Keratinocyte (primary cell): Measurements from ENCODE around the gene LRRC27. TPM values are rescaled to one million over a fixed set of nuclear protein-coding genes. Genes with fewer than 3 reads are reported as not detected.
"Not testable (repeated sequence)": the region's sequence is repeated elsewhere in the genome, so short reads cannot be mapped to it uniquely, and the experiment has no call there.

Experiments
- DNase-seq: peaks from one replicate; pipeline ENCODE4 v3.0.0-alpha.2; 2011; ENCODE audit warnings: low read depth, missing footprints, low spot score
- FAIRE-seq: peaks from 2 replicates; lab custom pipeline; 2011; peaks lifted over from hg19 to GRCh38; lab: Jason Lieb, UNC
- H2AFZ ChIP-seq: 2 replicates; pipeline ENCODE4 v1.6.0; 2012; ENCODE audit warnings: low read length, control low read depth, inconsistent platforms; ENCODE audit not compliant: control insufficient read depth
- H3K27ac ChIP-seq: 2 replicates; pipeline ENCODE4 v1.5.1; 2011; ENCODE audit warnings: low read length; ENCODE audit not compliant: control insufficient read depth, insufficient read depth
- H3K27me3 ChIP-seq: 3 replicates; pipeline ENCODE4 v1.6.0; 2011; ENCODE audit warnings: low read length; ENCODE audit not compliant: control insufficient read depth, insufficient read depth; ENCODE audit errors: extremely low read depth
- H3K36me3 ChIP-seq, 2 experiments: 2 replicates in 1 of 2; 3 replicates in 1 of 2; pipeline ENCODE4 v1.5.1; 2011; ENCODE audit warnings: low read length in 2 of 2, mild to moderate bottlenecking in 1 of 2; ENCODE audit not compliant: control insufficient read depth in 2 of 2, insufficient read depth in 2 of 2; ENCODE audit errors: extremely low read depth in 1 of 2
- H3K4me1 ChIP-seq: 3 replicates; pipeline ENCODE4 v1.5.1; 2011; ENCODE audit warnings: low read length; ENCODE audit not compliant: control insufficient read depth, insufficient read depth; ENCODE audit errors: extremely low read depth
- H3K4me2 ChIP-seq: 3 replicates; pipeline ENCODE4 v1.6.0; 2011; ENCODE audit warnings: low read depth, low read length; ENCODE audit not compliant: control insufficient read depth, insufficient read depth; ENCODE audit errors: extremely low read depth
- H3K4me3 ChIP-seq, 3 experiments: fragments of 200-600 bp in 1 of 3; sonication (generic) in 1 of 3; 2 replicates in 2 of 3; 3 replicates in 1 of 3; pipeline ENCODE4 v1.5.1; 2011 to 2016; ENCODE audit warnings: low read length in 3 of 3, mild to moderate bottlenecking in 3 of 3, control low read depth in 2 of 3, inconsistent platforms in 1 of 3, low read depth in 1 of 3, mixed read lengths in 1 of 3, mixed run types in 1 of 3, moderate library complexity in 1 of 3; ENCODE audit not compliant: control insufficient read depth in 2 of 3, insufficient read depth in 2 of 3; ENCODE audit errors: extremely low read depth in 1 of 3
- H3K79me2 ChIP-seq: 2 replicates; pipeline ENCODE4 v1.6.0; 2012; ENCODE audit warnings: low read length; ENCODE audit not compliant: control insufficient read depth, insufficient read depth
- H3K9ac ChIP-seq: 3 replicates; pipeline ENCODE4 v1.6.0; 2011; ENCODE audit warnings: low read length; ENCODE audit not compliant: control insufficient read depth, insufficient read depth; ENCODE audit errors: extremely low read depth
- H3K9me1 ChIP-seq: 3 replicates; pipeline ENCODE4 v1.6.0; 2011; ENCODE audit warnings: low read length; ENCODE audit not compliant: control insufficient read depth, insufficient read depth; ENCODE audit errors: extremely low read depth
- H3K9me3 ChIP-seq: 2 replicates; pipeline ENCODE4 v1.5.1; 2012; ENCODE audit warnings: low read depth, low read length; ENCODE audit not compliant: control insufficient read depth
- H4K20me1 ChIP-seq: 3 replicates; pipeline ENCODE4 v1.6.0; 2011; ENCODE audit warnings: low read length; ENCODE audit not compliant: control insufficient read depth, insufficient read depth; ENCODE audit errors: extremely low read depth
- EZH2 ChIP-seq: IDR thresholded peaks from one replicate; pipeline ENCODE4 v1.6.1; 2012; ENCODE audit warnings: inconsistent platforms, mild to moderate bottlenecking, low read length, moderate library complexity
- dilution Hi-C: fragments of 300-500 bp; cut with MboI; formaldehyde crosslinking; loops from one replicate; pipeline ENCODE4 v1.7.0; 2020; ENCODE audit warnings: low sequenced_read_pairs; ENCODE audit not compliant: extremely low pct_ligation_motif_present
- polyA plus RNA-seq, 5 experiments: library from polyadenylated mRNA; depleted of rRNA in 3 of 5; stranded (reverse) in 3 of 5; stranded (forward) in 1 of 5; unstranded in 1 of 5; fragments of >200 nt; gene quantifications; 1 replicate in 1 of 5; 2 replicates in 3 of 5; 3 replicates in 1 of 5; pipeline versions ENCODE4 v1.2.1 to v1.2.3, GENCODE V29; 2011 to 2012; ENCODE audit warnings: missing spikeins in 2 of 5, low read depth in 1 of 5, low replicate concordance in 1 of 5
- TF ChIP-seq, protein P1 (sequence below), 3 experiments: IDR thresholded peaks in 1 of 3; conservative IDR thresholded peaks in 1 of 3; optimal IDR thresholded peaks in 1 of 3; 2 replicates in 2 of 3; 3 replicates in 1 of 3; pipeline versions ENCODE3 to v1.5.1; 2011; ENCODE audit warnings: low read length in 3 of 3, mild to moderate bottlenecking in 3 of 3, moderate library complexity in 2 of 3, control low read depth in 1 of 3, inconsistent platforms in 1 of 3; ENCODE audit not compliant: insufficient read depth in 2 of 3; ENCODE audit errors: extremely low read depth in 1 of 3

LRRC27 gene
- polyA plus RNA-seq, 1 donor (not counting 4 experiments of a cell fraction or from before 2014, with no cell fraction given) = 3.0 TPM

DNA sequence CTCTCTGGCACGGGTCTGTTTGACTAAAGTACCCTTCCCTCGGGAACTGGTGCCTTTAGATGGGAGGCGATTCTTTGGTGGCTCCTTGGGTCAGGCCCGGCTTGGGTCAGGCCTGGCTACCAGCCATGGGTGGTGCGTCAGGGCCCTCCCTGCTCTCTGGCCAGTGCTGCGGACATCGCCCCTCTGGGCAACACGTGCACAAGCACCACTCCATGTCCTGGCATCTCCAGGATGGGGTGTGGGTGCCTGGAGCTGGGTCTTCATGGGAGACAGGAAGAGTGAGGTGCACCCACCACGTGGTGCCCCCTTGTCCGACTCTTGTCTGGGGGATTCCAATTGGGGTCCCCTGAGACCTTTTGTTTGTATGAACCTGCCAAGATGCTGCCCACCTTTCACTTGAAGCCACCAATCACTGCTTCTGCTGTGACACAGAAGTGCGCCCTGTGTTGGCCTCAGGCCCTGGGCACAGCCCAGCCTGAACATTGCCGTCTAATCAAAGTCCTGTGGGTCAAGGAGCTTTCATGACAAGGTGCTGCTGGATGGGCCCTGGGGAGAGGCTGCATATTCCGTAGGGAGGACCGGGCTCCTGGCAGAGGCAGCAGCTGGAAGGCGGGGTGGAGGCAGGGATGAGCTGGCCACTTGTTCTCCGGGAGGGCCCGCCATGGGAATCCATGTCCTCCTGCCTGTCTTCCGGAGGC lies 53.9 kb downstream of the LRRC27 start:
- Histone ChIP-seq H3K4me3 (no peak overlapping the region), H3K79me2 (no peaks in the 10 kb centered on the region), H3K4me1 (no peaks in the 10 kb centered on the region), H3K4me2 (no peak overlapping the region), H3K9me1 (no peaks in the 10 kb centered on the region), H3K27me3 (no peaks in the 10 kb centered on the region), H4K20me1 (no peaks in the 10 kb centered on the region), H2AFZ (no peak overlapping the region), H3K9me3 (no peaks in the 10 kb centered on the region), H3K27ac (no peak overlapping the region), H3K9ac (no peak overlapping the region), H3K36me3 (no peaks in the 10 kb centered on the region)
- no peak for FAIRE-seq
- no peak for DNase-seq
- TF ChIP-seq, protein P1, sequence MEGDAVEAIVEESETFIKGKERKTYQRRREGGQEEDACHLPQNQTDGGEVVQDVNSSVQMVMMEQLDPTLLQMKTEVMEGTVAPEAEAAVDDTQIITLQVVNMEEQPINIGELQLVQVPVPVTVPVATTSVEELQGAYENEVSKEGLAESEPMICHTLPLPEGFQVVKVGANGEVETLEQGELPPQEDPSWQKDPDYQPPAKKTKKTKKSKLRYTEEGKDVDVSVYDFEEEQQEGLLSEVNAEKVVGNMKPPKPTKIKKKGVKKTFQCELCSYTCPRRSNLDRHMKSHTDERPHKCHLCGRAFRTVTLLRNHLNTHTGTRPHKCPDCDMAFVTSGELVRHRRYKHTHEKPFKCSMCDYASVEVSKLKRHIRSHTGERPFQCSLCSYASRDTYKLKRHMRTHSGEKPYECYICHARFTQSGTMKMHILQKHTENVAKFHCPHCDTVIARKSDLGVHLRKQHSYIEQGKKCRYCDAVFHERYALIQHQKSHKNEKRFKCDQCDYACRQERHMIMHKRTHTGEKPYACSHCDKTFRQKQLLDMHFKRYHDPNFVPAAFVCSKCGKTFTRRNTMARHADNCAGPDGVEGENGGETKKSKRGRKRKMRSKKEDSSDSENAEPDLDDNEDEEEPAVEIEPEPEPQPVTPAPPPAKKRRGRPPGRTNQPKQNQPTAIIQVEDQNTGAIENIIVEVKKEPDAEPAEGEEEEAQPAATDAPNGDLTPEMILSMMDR (optimal IDR thresholded peaks at IDR 0.05 in 1 of 3, IDR thresholded peaks at IDR 0.05 in 1 of 3, conservative IDR thresholded peaks at IDR 0.05 in 1 of 3; ENCODE audit: extremely low read depth in 1 of 3, insufficient read depth in 2 of 3, low read length in 3 of 3) = no peak
- TF ChIP-seq EZH2 = no peak
- dilution Hi-C loops = no loop called here

DNA sequence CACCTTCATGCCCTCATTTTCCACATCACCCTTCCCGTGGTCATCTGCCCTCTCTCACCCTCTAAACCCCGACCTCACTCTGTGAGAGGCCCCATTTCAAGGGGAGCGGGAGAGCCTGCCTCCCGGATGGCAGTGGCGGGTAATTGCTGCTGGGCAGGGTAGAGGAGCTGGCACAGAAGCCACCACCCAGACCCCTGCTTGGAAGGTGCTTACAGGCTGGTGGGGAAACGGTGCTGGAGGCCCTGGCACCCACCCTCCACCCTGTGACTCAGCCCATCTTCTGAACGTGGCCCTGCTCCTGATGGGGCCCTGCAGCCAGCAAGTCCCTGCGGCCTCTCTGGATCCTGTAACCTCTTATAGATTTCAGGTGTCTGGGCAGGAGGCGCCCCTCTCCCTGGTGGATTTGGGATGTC lies 54.4 kb downstream of the LRRC27 start:
- Histone ChIP-seq H4K20me1 (no peaks in the 10 kb centered on the region), H3K36me3 (no peaks in the 10 kb centered on the region), H3K79me2 (no peaks in the 10 kb centered on the region), H3K4me2 (no peak overlapping the region), H3K27me3 (no peaks in the 10 kb centered on the region), H3K4me3 (no peak overlapping the region), H2AFZ (no peak overlapping the region), H3K27ac (no peak overlapping the region), H3K9me3 (no peaks in the 10 kb centered on the region), H3K9ac (no peak overlapping the region), H3K4me1 (no peaks in the 10 kb centered on the region), H3K9me1 (no peaks in the 10 kb centered on the region)
- dilution Hi-C loops = no loop called here
- DNase-seq (no peak), FAIRE-seq (no peak)
- TF ChIP-seq, protein P1 (optimal IDR thresholded peaks at IDR 0.05 in 1 of 3, IDR thresholded peaks at IDR 0.05 in 1 of 3, conservative IDR thresholded peaks at IDR 0.05 in 1 of 3; ENCODE audit: extremely low read depth in 1 of 3, insufficient read depth in 2 of 3, low read length in 3 of 3) = no peak
- TF ChIP-seq EZH2 = no peak

DNA sequence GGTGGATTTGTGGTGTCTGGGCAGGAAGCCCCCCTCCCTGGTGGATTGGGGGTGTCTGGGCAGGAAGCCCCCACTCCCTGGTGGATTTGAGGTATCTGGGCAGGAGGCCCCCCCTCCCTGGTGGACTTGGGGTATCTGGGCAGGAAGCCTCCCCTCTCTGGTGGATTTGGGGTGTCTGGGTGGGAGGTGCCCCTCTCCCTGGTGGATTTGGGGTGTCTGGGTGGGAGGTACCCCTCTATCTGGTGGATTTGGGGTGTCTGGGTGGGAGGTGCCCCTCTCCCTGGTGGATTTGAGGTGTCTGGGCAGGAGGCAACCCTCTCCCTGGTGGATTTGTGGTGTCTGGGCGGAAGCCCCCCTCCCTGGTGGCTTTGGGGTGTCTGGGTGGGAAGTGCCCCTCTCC lies 54.9 kb downstream of the LRRC27 start:
- H3K4me3 ChIP-seq, DNase-seq, H3K9me1 ChIP-seq, H3K36me3 ChIP-seq, H3K9me3 ChIP-seq, H3K9ac ChIP-seq, H3K27ac ChIP-seq, H3K4me2 ChIP-seq, dilution Hi-C loops, H2AFZ ChIP-seq, H3K4me1 ChIP-seq, FAIRE-seq, H3K27me3 ChIP-seq, H3K79me2 ChIP-seq, H4K20me1 ChIP-seq: not testable (repeated sequence)
